ENCODE data around the gene TMEM17. TPM values are rescaled to one million over a fixed set of nuclear protein-coding genes. Genes with fewer than 3 reads are reported as not detected.

TMEM17 gene
- total and polyA plus RNA-seq, 9 of the 15 experiments (the other 6 are each of a cell fraction or from before 2014, with no cell fraction given): 0.58 to 2.2 (median 1.2) TPM

DNA sequence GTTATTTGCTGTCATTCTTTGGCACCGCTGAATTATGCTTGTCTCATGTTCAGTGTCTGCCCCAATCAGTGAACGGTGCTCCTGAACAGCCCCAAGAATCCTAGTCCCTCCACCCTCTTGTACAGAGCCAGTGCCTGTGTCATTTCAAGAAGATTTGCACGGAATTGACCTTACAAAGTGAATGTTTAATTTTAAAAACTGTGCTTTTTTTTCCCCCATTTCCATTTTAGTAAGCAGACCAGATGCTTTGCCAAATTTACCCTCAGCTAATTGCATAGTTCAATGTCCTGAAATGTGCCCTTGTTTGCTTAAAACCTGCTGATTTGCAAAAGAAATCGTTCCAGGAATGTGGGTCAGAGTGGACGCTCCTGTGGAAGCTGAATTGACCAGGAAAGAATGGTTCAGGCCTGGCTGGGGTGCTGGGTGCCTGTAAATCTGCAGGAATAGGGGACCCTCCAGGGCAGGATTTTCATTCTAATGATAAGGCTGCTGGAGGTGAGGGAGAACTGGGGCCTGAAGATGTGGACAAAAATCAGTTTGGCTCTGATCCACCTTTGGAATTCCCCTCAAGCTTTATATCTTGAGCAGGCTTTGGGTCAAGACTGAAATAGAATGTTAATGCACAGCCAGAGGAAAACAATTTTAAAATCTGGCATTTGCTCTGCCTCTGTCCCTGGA lies 20.1 kb downstream of the TMEM17 start:
- no peaks in the 10 kb centered on the region; a peak in 1 of 5 replicates for H3K4me1 ChIP-seq (replicated peaks in 1 of 2; ENCODE audit: control insufficient read depth in 2 of 2, insufficient read depth in 2 of 2, low read length in 2 of 2)
- no peak overlapping the region for H3K27ac ChIP-seq (ENCODE audit: extremely low read depth, low read depth, low read length)
- H3K36me3 ChIP-seq (ENCODE audit: control insufficient read depth, insufficient read depth, low read length): no peaks in the 10 kb centered on the region
- DNase-seq (ENCODE audit: extremely low read depth in 1 of 4, low spot score in 3 of 4): no peak
- no peak for FAIRE-seq
- H3K27me3 ChIP-seq (ENCODE audit: control insufficient read depth in 2 of 2, insufficient read depth in 2 of 2, low read length in 2 of 2): no peaks in the 10 kb centered on the region; a peak in 1 of 5 replicates
- H3K9me1 ChIP-seq (ENCODE audit: control insufficient read depth, insufficient read depth, low read length): no peaks in the 10 kb centered on the region
- H3K9me3 ChIP-seq (replicated peaks; ENCODE audit: control insufficient read depth, insufficient read depth, low read depth, low read length): no peaks in the 10 kb centered on the region
- H4K20me1 ChIP-seq (replicated peaks; ENCODE audit: control insufficient read depth, insufficient read depth, low read length): no peaks in the 10 kb centered on the region
- WGBS (ENCODE audit: insufficient coverage, low coverage, missing lambda C conversion rate): 6% methylated on average over 5 of the region's 5 CpGs
- no peak overlapping the region for H3K4me3 ChIP-seq
- H3K79me2 ChIP-seq (ENCODE audit: control insufficient read depth, insufficient read depth, low read length): no peaks in the 10 kb centered on the region
- in situ Hi-C loops (cut with MboI): no loop called here
- ChIA-PET POLR2A (interaction anchor here (0.6 to 3.2 kb wide), 2 partner anchors 9 to 29 kb away, joined by 4 to 11 read pairs; no protein-coding TSS in a partner anchor), CTCF (ENCODE audit: low intra/inter-chr PET ratio) (no interaction called here)
- no TSS peak for BruUV-seq (replicated peaks)
- intact Hi-C loops (cut with micrococcal nuclease): no loop called here
- no peak overlapping the region for H3K4me2 ChIP-seq (ENCODE audit: insufficient read depth, low read length)
- no peak for ATAC-seq
- H2AFZ ChIP-seq (ENCODE audit: low read depth, low read length): no peak overlapping the region
- no peak overlapping the region for H3K9ac ChIP-seq (ENCODE audit: insufficient read depth in 1 of 2, low read depth in 2 of 2, low read length in 2 of 2)
- TF ChIP-seq COPS2 (conservative IDR thresholded peaks at IDR 0.05): no peak
- no peak for TF ChIP-seq NR2C2 (CRISPR knock-in tag; IDR thresholded peaks at IDR 0.05)
- no peak for TF ChIP-seq NR2C2 (tag; IDR thresholded peaks at IDR 0.05)
- no peak for TF ChIP-seq EZH2 (IDR thresholded peaks at IDR 0.05; ENCODE audit: borderline replicate concordance, low read depth, low read length)
- no peak for TF ChIP-seq POLR3G (IDR thresholded peaks at IDR 0.05; ENCODE audit: extremely low read depth, insufficient read length, insufficient replicate concordance)
- no peak for TF ChIP-seq ADNP (tag; IDR thresholded peaks at IDR 0.05)
- TF ChIP-seq, protein P1, sequence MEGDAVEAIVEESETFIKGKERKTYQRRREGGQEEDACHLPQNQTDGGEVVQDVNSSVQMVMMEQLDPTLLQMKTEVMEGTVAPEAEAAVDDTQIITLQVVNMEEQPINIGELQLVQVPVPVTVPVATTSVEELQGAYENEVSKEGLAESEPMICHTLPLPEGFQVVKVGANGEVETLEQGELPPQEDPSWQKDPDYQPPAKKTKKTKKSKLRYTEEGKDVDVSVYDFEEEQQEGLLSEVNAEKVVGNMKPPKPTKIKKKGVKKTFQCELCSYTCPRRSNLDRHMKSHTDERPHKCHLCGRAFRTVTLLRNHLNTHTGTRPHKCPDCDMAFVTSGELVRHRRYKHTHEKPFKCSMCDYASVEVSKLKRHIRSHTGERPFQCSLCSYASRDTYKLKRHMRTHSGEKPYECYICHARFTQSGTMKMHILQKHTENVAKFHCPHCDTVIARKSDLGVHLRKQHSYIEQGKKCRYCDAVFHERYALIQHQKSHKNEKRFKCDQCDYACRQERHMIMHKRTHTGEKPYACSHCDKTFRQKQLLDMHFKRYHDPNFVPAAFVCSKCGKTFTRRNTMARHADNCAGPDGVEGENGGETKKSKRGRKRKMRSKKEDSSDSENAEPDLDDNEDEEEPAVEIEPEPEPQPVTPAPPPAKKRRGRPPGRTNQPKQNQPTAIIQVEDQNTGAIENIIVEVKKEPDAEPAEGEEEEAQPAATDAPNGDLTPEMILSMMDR (IDR thresholded peaks at IDR 0.05 in 2 of 3, conservative IDR thresholded peaks at IDR 0.05 in 1 of 3; ENCODE audit: insufficient read depth in 2 of 3, low read depth in 1 of 3, low read length in 3 of 3): no peak
- TF ChIP-seq MYBL2 (IDR thresholded peaks at IDR 0.05; ENCODE audit: low read depth): no peak
- TF ChIP-seq MYBL2 (CRISPR knock-in tag; IDR thresholded peaks at IDR 0.05; ENCODE audit: borderline replicate concordance): no peak
- TF ChIP-seq SREBF2 (CRISPR knock-in tag; IDR thresholded peaks at IDR 0.05): no peak
- TF ChIP-seq ZNF583 (CRISPR knock-in tag; IDR thresholded peaks at IDR 0.05): no peak
- no peak for TF ChIP-seq SIN3A (IDR thresholded peaks at IDR 0.05; ENCODE audit: borderline replicate concordance in 2 of 2, control insufficient read depth in 1 of 2, low read depth in 2 of 2, low read length in 2 of 2)
- TF ChIP-seq SUPT5H (IDR thresholded peaks at IDR 0.05): no peak
- no peak for TF ChIP-seq ZNF551 (CRISPR knock-in tag; IDR thresholded peaks at IDR 0.05)
- TF ChIP-seq, protein P2, sequence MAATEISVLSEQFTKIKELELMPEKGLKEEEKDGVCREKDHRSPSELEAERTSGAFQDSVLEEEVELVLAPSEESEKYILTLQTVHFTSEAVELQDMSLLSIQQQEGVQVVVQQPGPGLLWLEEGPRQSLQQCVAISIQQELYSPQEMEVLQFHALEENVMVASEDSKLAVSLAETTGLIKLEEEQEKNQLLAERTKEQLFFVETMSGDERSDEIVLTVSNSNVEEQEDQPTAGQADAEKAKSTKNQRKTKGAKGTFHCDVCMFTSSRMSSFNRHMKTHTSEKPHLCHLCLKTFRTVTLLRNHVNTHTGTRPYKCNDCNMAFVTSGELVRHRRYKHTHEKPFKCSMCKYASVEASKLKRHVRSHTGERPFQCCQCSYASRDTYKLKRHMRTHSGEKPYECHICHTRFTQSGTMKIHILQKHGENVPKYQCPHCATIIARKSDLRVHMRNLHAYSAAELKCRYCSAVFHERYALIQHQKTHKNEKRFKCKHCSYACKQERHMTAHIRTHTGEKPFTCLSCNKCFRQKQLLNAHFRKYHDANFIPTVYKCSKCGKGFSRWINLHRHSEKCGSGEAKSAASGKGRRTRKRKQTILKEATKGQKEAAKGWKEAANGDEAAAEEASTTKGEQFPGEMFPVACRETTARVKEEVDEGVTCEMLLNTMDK (IDR thresholded peaks at IDR 0.05; ENCODE audit: borderline replicate concordance, insufficient read depth, low read depth, low read length, poor library complexity, severe bottlenecking): no peak
- no peak for TF ChIP-seq ARID1B (IDR thresholded peaks at IDR 0.05)
- TF ChIP-seq POU5F1 (IDR thresholded peaks at IDR 0.05; ENCODE audit: borderline replicate concordance, low read depth, low read length, partially characterized antibody): no peak
- TF ChIP-seq, protein P3, sequence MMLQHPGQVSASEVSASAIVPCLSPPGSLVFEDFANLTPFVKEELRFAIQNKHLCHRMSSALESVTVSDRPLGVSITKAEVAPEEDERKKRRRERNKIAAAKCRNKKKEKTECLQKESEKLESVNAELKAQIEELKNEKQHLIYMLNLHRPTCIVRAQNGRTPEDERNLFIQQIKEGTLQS (IDR thresholded peaks at IDR 0.05): no peak
- TF ChIP-seq, protein P3 (CRISPR knock-in tag; conservative IDR thresholded peaks at IDR 0.05): no peak
